K562 treated with DMSO at 1 percent for 24 hours (cell line): ENCODE data around the gene MAGEB17. TPM values are rescaled to one million over a fixed set of nuclear protein-coding genes. Genes with fewer than 3 reads are reported as not detected.

Experiments used
- total RNA-seq: library from RNA; unstranded; fragments of 300-600 nt; gene quantifications from 2 replicates; pipeline ENCODE4 v1.2.3, GENCODE V29; 2022; ENCODE audit warnings: low read depth; ENCODE audit not compliant: insufficient read depth

MAGEB17 gene, protein sequence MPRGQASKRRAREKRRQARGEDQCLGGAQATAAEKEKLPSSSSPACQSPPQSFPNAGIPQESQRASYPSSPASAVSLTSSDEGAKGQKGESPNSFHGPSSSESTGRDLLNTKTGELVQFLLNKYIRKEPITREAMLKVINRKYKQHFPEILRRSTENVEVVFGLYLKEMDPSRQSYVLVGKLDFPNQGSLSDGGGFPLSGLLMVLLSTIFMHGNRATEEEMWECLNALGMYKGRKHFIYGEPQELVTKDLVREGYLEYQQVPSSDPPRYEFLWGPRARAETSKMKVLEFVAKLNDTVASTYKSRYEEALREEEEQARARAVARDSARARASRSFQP
- total RNA-seq, result 1.0 and 1.9 TPM in 2 replicates

DNA sequence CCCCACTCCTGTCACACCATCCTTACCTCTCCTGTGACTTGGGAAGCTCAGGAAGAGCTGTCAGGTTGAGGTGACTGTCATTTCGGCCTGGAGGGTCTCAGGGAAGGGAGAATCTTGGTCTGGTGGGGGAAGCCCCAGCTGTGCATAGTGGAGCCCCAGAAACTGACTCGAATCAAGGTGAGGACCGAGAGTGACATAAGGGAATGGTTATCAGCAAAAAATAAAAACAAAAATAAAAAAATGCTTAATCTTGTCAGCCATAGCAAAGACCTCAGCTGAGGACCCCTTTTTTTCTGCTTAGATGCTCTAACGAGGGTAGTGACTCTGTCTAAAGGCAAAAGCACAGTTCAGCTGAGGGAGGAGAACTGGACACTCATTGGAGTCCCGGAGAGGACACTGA, at the start of gene MAGEB17:
TSS of gene MAGEB17 (plus strand) at position 301 of the 400 bp plus-strand sequence. CDS start 2,902 bp downstream, outside the sequence.

DNA sequence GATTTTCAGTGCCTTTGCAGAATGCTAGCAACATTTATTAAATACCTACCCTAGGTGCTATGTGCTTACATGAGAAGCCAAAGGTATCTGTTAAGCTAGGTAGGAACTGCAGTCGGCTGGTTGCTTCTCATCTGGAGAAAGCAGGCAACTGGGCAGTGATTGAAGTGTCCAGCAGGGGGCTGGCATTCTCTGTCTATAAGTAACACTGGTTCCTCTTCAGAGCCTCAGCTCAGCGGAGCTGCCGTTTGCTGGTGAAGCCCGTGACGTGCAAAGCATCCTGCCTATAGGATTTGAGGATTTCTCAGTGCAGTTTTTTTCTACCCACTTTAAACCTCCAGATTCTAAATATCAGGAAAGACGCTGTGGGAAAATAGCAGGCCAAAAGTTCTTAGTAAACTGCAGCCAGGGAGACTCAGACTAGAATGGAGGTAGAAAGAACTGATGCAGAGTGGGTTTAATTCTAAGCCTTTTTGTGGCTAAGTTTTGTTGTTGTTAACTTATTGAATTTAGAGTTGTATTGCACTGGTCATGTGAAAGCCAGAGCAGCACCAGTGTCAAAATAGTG, 44.0 kb upstream of the MAGEB17 start, which contains the start of gene GRPR:
TSS of gene GRPR (plus strand) at position 344 of the 565 bp plus-strand sequence. CDS start 389 bp downstream, outside the sequence.

Other genes starting within 250 kb of the MAGEB17 start
- gene GRPR, start 43.9 kb upstream of the MAGEB17 start, total RNA-seq, result 0.23 TPM in 1 of 2 replicates, not detected in the other